PC-9 (cell line): ENCODE results near the gene EYS.

Experiments
- CTCF ChIP-seq: fragments of 200-600 bp; sonication (generic); conservative IDR thresholded peaks from 2 replicates; pipeline ENCODE4 v1.6.1; 2017; ENCODE audit warnings: mixed run types, antibody characterized with exemption, mild to moderate bottlenecking, moderate library complexity
- EZH2 ChIP-seq: fragments of 200-600 bp; sonication (generic); IDR thresholded peaks from 2 replicates; pipeline ENCODE4 v1.8.0; 2017; ENCODE audit warnings: antibody characterized with exemption, low read depth

DNA sequence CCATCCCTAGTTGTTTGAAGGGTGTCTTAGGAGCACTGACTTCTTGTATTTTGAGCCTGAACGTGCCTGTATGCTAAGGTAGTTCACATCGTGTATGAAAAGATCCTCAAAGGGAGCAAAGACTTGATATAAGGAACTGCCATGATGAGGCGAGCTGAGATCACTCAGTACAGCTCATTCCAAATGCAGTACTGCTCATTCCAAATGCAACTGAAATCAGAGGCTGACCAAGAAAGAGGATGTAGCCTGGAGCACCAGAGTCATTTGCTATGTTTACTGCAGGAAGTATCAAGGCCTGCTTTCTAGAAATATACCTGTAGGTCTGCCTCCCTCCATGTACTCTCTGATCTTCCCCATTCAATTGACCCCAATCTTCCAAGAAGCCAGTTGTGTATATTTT is 832.2 kb downstream of the EYS start:
- TF ChIP-seq EZH2: no peak
- no peak for TF ChIP-seq CTCF
